Occipital lobe (tissue), 2 donors: Measurements from ENCODE around the gene DNAJB1. TPM values are rescaled to one million over a fixed set of nuclear protein-coding genes. Genes with fewer than 3 reads are reported as not detected.

ENCODE experiments used
- DNase-seq: peaks from one replicate; lab custom pipeline; 2025; lab: John Stamatoyannopoulos, UW
- total RNA-seq: library from RNA; depleted of rRNA; stranded (reverse); fragments of >200 nt; gene quantifications from one replicate; pipeline ENCODE4 v1.2.3, GENCODE V29; 2014

The DNAJB1 gene
- total RNA-seq, 1 donor from 2014 or later, result 33.5 TPM

DNA sequence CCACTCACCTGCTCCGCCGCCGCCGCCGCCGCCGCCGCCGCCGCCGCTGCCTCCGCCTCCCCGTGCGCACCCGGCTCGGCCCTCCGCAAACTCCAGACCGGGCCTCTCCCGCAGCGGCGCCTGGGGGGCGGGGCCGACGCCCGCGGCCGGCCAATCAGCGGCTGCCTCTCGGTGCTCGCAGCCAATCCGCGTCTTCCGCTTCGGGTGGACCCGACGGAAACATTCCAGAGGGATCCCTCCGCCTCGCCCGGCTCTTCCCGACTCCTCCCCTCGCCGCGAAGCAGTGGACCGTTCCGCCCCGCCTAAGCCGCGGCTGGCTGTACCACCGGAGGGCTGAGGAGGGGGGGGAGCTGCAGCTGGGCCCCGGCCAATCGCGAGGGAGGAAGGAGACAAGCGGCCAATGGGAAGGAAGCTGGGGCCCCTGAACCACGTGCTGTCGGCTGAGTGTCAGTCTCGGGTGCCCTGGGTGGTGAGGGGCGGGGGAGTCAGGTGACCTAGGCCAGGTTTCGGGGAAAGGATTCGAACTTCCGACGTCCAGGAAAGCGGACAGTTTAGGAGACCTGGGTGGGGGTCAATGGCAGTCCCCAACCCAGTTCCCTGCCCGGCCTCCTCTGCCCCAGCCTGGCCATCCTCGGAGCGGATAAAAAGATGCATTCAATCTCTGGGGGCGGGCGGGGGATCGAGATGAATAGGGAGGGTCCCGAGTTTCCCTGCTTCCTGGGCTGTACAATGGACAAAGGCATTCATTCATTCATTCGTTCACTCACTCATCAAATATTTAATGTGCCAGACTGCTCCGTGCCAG is 22.0 kb downstream of the DNAJB1 start, which contains the start of gene GIPC1:
Gene GIPC1, minus strand, starts transcription at position 99 of the 805 bp plus-strand sequence. CDS start 13,151 bp downstream, outside the sequence.
- DNase-seq, result peak; percentile 97

DNA sequence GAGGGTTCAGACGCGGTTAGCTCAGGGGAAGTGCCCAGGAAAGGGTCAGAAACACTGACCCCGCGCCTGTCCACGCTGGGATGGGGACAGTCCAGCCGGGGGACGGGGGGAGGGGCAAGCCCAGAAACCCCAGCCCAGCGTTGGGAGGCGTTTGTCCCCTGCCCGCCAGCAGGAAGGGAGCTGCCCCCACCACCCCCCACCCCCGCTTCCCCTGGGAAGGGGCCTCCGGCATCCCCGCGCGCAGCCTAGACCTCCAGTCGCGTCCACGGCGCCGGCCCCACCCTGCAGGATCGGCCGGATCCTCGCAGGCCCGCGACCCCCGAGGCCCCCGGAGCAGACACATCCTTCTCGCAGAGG is 22.5 kb downstream of the DNAJB1 start:
- no peak for DNase-seq

DNA sequence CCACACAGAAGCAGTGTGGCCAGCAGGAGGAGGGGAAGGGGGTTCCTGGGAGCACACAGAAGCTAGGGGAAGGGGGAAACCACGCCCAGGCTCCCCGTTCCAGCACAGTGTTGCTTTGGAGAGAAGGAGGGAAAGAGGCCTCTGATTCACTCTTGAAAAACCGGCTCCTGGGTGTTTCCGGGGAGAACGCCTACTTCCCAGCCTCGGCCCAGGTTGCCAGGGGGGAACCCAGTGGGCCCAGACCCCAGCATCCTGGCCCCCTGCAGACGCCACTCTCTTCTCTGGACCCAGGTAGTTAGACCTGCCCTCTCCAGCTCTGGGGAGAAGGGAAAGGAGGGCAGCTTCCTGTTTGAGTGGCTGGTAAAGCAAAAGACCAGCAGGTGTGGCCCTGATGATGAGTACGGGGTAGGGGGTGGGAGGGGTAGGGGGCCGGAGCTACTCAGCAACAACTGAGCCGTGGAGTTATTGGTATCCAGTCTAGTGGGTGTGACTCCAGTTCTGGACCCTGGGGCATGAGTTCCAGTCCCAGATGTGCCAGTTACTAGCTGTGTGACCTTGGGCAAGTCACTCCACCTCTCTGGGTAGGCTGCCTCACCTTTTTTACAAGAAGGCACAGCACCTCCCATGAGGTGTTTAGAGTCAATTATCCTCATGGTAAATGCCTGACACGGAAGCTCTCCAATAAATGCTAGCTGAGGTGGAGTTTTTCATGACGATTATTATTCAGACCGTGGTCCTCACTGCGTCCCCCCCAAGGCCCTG is 23.1 kb downstream of the DNAJB1 start:
- DNase-seq, result no peak

DNA sequence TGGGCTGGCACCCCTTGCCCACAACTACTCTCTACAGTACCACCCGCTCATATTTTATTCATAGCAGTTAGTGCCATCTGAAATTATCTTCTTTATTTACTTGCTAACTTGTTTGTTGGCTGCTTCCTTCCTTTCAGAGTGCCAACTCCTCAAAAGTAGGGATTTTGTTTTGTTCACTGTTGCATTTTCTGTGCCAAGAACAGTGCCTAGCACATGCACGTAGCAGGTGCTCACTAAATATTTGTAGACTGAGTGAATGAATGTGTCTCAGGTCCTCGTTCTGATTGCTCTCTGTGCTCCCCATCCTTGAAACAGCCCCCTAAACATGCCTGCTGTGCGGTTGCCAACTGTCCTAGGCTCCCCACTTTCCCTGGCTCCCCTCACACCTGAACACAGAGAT is 23.8 kb downstream of the DNAJB1 start:
- no peak for DNase-seq

DNA sequence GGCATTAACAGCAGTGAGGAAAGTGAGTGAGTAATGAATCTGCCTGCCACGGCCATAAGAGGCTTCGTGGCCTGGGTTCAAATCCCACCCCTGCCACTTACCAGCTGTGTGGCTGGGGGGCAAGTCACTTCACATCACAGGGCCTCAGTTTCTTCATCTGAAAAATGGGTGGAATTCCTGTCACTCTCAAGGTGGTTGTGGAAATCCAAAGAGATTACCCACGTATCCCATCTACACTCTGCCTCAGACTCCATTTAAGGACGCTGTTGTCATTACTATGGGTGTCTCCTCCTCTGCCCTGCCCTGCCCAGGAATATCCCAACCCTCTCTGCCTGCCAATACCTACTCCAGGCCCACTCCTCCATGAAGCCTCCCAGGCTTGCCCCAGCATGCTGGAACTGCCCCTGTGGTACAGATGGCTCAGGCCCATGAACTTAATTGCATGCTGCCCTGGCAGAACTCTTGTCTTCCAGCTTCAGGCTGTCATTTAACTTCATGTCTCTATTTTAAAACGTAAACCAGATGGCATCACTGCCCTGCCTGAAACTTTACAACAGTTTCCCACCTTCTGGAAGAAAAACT is 25.4 kb downstream of the DNAJB1 start:
- no peak for DNase-seq

DNA sequence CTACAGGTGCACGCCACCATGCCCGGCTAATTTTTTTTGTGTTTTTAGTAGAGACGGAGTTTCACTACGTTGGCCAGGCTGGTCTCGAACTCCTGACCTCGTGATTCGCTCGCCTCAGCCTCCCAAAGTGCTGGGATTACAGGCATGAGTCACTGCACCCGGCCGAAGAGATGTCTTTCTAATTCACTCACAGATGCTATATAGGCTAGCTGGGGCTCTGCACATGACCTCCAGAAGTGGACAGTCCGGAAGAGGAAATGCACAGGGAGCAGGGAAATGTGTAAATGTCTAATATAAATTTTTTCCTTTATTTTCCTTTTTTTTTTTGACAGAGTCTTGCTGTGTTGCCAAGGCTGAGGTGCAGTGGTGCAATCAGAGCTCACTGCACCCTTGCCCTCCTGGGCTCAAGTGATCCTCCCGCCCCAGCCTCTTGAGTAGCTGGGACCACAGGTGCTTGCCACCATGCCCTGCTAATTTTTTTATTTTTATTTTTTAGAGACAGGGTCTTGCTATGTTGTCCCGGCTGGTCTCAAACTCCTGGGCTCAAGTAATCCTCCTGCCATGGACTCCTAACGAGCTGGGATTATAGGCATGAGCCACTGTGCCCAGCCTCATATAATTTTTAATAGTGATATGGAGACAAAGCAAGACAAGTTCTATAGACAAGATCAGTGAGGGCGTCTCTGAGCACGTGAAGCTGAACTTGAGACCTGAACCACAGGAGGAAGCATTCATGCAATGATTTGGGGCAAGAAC is 30.6 kb downstream of the DNAJB1 start:
- DNase-seq, result no peak

DNA sequence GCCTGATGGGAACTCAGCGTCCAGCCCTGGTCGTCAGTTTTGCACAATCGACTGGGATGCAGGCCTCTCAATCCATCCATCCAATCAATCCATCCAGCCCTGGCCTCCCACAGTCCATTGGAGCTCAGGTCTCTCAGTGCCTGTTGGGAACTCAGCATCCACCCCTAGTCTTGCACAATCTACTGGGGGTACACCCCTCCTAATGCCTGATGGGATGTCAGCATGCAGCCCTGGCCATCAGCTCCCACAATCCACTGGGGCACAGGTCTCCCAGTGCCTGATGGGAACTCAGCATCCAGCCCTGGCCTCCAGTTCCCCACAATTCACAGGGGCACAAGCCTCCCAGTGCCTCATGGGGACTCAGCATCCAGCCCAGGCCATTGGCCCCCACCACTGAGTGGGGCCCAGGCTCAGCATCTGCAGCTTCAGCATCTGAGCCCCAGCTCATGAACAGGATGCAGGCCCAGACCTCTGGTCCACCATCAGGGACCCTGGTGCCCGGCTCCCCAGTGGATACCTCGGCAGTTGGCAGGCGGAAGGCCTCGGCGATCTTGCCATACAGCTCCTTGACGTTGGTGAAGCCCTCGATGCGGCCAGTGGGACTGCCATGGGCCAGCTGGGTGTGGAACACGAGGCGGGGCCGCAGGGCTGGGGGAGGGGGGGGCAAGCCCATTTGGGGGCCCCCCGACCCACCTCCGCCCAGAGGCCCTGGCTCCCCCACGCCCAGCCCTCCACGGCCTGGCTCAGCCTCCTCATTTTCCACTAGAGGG is 35.8 kb downstream of the DNAJB1 start:
- no peak for DNase-seq

DNA sequence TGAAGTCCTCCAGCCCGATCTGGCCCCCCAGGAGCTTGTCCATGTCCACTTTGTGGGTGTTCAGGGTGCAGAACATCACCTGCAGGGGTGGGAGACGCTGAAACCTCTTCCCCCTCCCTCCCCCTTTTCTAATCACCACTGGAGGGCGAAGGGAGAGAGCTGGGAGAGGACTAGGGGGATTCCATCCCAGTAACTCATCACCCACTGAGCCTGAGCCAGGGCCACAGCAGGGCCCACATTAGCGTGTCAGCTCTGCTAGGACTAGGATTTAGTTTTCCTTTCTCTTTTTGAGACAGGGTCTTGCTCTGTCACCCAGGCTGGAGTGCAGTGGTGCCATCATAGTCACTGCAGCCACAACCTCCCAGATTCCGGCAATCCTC is 37.5 kb downstream of the DNAJB1 start:
- DNase-seq, result no peak

DNA sequence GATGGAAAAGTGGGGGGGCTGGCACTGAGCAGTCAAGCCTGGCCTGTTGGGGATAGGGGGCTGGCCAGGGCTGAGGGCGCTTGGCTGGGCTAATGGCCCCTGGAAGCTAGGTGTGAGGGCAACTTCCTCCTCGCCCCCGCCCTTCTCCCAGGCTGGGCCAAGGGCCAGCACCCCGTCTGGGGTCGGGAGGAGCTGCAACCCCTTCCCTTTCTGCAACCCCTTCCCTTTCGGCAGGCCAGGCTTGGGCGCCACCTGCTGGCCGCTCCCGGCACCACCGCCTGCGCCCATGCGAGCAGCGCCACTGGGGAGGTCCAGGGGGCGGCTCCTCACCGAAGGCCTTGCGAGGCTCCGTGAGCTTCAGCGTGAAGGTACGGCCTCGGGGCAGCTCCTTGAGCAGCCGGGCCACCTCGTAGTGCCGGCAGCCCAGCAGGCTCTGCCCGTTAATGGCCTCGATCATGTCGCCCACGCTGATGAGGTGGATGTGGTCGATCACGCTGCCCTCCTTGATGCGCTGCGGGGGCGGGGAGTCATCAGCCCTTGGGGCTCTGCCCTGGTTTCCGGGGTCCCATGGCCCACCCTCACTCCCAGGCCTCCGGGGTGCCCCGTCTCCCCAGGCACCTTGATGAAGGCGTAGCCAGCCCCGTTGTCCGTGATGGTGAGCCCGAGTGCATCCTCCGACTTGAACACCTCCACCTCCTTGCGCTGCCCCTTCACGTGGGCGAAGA is 38.1 kb downstream of the DNAJB1 start:
- DNase-seq, result no peak

DNA sequence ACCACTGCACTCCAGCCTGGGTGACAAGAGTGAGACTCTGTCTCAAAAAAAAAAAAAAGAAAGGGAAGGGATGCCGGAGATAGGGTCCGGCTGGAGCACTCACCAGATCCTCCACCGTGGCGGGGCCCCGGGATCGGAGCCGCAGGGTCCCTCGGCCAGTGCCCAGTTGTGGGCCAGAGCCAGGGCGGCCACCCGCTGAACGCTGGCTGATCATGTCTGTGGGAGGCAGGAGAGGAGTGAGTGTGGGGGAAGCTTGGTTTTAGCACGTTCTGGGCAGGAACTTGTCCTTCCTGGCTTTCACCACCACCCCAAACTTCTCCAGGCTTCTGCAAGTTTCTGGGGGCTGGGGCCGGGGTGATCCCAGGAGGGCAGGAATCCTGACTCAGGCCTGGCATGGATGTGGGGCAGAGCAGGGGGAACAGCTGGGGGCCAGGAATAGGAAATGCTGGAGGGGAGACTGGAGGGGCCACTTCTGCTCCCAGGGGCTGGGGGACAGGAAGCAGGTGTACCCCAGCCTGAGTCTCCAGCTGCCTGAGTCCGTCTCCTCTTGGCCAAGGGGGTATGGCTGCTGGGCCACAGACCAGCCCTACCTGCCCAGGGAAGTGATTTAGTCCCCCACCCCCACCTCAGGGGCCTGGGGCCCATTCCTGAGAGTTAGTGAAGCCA is 38.8 kb downstream of the DNAJB1 start:
- no peak for DNase-seq

DNA sequence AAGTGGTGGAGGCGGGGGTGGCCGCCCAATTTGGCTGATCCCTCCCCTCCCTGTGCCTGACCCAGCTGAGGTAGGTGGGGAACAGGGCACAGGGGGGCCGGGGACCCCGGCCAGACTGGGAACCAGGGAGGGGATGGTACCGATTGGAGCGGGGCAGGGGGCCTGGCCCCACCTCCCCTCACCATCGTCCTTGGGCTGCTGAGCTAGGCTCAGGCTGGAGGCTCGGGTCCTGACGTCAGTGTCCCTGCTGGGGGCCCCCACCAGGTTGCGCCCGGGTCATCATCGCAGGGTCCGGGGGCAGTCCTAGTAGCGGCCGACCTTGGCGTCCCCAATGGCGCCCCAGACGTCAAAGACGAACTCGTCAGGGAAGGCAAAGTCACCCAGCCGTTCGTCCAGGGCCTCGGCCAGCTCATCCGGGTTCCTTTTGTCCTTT is 40.1 kb downstream of the DNAJB1 start:
- DNase-seq, result no peak

DNA sequence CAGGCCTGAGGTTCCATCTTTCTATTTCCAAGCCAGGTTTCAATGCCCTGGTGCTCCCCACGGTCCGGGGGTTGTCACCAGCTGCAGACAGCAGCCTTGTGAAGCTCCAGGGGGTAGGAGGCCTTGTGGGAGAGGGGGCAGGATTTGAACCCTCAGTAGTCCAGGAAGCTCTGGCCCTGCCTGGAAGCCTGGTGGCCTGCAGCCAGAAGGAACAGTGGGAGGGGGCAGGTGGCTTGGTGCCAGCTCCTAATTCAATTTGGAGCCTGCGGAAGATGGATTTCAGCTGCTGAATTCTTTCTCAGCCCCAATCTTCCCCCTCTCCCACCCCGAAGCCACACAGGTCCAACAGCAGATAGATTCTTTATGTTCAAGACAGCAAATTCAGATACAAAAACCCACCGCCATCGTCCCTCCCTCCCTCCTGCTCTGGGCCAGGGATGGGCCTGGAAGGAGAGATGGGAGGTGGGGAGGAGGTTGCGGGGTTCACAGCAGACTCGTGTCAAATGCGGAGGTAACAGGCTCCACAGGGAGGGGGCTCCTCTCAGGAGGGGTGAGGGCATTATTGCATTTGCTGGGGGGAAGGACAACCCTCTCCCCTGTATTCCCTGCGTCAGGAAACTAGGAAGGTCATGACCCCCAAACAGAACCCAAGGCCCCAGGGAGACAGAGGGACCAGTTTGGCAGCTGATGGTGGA is 40.6 kb downstream of the DNAJB1 start:
- DNase-seq, result no peak

DNA sequence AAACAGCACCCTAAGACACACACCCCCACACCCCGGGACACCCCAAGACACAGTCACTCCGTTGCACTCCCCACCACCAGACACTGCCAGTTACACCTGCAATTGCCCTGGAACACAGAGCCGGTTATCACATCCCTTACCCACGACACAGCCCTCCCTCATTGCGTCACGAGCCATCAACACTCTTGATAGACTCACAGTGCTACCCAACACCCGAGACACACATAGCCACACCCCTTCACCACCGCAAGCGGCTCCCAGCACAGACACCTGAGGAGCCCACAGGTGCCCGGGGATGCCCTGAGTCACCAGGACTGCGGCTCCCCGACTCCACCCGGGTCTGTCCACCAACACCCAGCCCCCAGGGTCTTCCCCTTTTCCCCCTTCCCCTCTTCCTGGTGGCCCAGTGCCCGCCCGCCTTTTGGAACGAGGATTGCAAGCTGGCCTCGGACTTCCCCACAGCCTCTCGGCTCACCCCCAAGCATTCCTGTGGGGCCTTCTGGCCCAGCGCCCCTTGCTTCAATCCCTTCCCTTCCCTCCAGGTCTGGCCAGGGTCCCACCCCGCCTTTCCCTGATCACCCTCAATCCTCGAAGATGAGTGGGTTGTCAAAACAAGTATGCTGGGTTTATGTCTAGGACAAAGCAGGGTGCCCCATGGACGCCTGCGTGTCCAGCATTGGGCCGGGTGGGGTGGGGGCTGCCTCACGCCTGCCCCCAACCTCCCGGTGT is 41.4 kb downstream of the DNAJB1 start:
- no peak for DNase-seq

DNA sequence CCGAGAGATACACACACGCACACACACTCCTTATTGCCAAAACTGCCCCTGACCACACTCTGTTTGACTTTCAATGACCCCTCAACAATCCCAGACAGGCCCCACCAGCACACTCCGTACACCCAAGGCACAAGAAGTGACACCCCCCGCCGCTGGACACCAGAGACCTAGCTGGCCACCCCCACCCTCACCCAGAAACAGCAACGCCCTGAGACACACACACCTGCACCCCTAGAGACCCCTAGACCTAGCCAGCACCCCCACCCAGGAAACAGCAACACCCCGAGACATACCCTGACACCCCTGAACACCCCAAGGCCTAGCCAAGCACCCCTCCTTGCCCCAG is 41.9 kb downstream of the DNAJB1 start:
- DNase-seq, result no peak

DNA sequence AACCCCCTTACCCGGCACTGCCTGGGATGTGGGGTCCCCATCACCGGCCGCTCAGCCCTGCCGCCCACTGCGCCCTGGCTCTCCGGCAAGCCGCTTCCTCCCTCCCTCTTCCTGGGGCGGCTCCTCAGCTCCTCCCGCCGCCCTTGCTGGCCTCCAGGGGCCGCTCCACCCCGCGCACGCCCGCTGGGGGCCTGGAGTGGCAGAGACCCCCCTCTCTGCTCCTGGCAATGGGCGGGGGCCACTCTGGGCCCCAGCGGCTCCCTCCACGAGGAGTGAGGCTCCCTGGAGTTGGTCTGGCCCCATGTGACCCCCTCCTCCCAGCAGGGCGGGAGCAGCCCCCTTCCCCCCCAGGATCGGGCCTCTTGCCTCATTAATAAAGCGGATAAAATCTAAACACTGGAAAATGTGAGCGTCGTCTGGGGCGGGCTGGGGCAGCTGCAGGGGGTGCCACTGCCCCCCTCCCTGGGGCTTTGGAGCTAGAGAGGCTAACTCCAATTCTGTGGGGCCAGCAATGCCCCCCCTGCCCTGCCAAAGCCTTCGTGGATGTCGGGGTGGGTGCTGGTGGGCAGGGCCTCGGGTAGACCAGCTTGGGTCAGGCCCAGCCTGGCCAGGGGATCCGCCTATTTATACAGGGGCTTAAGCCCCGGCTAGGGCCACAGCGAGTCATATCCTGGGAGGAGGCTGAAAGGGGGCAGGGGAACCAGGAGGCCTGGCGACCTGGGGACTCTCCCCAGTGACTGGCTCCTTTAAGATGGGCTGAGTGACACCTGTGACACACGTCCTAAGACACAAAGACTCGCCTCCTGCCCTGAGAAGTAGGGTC is 42.7 kb downstream of the DNAJB1 start, which contains the start of gene PTGER1:
Gene PTGER1, minus strand, starts transcription at position 104 of the 823 bp plus-strand sequence. CDS start 1,034 bp downstream, outside the sequence.
- no peak for DNase-seq

DNA sequence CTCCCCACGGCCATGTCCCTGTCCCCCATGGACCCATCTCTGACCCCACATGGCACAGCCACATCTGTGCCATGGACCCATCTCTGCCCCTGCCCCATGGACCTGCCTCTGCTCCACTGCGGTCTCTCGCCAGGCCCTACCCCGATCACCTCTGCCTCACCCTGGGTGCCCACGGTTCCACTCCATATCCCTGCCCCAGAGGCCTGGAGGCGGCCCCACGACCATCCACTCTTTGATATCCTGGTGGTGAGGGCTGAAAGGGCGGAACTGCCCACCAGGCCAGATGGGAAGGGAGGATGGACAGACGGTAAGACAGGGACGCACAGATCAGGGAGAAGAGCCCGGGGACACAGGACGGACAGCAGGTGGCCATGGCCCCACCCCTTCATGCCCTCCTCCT is 43.4 kb downstream of the DNAJB1 start:
- no peak for DNase-seq

DNA sequence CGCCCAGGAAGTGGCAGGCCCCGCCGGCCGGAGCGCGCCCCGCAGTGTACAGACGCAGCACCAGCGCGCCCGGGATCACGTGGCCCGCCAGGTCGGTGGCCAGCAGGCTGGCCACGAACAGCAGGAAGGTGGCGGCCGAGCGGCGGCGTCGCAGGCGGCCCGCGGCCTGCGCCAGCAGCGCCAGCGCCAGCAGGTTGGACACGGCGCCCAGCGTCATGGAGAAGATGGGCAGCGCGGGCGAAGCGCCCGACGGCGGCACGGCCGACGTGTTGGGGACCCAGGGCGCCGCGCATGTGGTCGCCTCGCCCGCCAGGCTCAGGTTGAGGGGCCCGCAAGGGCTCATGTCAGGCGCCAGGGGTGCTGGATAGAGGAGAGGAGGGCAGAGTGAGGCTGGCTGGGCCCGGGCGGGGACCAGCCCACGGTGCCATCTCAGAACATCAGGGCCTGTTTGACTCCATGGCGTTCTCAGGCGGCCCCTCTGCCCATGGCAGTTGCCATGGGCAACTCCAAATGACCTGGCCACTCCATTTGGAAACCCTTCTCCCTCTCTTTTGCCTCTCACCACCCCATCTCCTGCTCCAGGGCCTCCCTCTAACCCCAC is 44.1 kb downstream of the DNAJB1 start:
- DNase-seq, result no peak
